Skeletal muscle tissue (tissue), 4 donors: ENCODE data around the gene THSD4. TPM values are rescaled to one million over a fixed set of nuclear protein-coding genes. Genes with fewer than 3 reads are reported as not detected.

ENCODE experiments used
- H3K27ac ChIP-seq: one replicate; pipeline ENCODE4 v1.7.0; 2013; ENCODE audit warnings: mild to moderate bottlenecking, low read depth, low read length, inconsistent platforms
- H3K27me3 ChIP-seq, 3 donors: one replicate each; pipeline ENCODE4 v1.7.0; 2013; ENCODE audit warnings: low read length in 3 of 3; ENCODE audit not compliant: control insufficient read depth in 3 of 3, insufficient read depth in 3 of 3
- H3K36me3 ChIP-seq, 3 donors: one replicate each; pipeline ENCODE4 v1.7.0; 2013; ENCODE audit warnings: low read length in 3 of 3; ENCODE audit not compliant: control insufficient read depth in 3 of 3, insufficient read depth in 3 of 3
- H3K4me1 ChIP-seq, 3 donors: one replicate each; pipeline ENCODE4 v1.7.0; 2013; ENCODE audit warnings: low read length in 3 of 3, mild to moderate bottlenecking in 3 of 3; ENCODE audit not compliant: control insufficient read depth in 3 of 3, insufficient read depth in 3 of 3
- H3K4me3 ChIP-seq, 3 donors: one replicate each; pipeline ENCODE4 v1.7.0; 2013; ENCODE audit warnings: low read length in 3 of 3
- H3K9ac ChIP-seq, 3 donors: one replicate each; pipeline ENCODE4 v1.7.0; 2013; ENCODE audit warnings: low read length in 3 of 3, mild to moderate bottlenecking in 3 of 3, moderate library complexity in 2 of 3, low read depth in 1 of 3
- H3K9me3 ChIP-seq, 3 donors: one replicate each; pipeline ENCODE4 v1.7.0; 2013; ENCODE audit warnings: low read length in 3 of 3; ENCODE audit not compliant: control insufficient read depth in 3 of 3
- total RNA-seq: library from RNA; depleted of rRNA; stranded (reverse); fragments of >200 nt; gene quantifications from one replicate; pipeline ENCODE4 v1.2.3, GENCODE V29; 2014
- donor health status: Osteomylitis.

The THSD4 gene
- total RNA-seq, 1 donor from 2014 or later = 15.7 TPM

DNA sequence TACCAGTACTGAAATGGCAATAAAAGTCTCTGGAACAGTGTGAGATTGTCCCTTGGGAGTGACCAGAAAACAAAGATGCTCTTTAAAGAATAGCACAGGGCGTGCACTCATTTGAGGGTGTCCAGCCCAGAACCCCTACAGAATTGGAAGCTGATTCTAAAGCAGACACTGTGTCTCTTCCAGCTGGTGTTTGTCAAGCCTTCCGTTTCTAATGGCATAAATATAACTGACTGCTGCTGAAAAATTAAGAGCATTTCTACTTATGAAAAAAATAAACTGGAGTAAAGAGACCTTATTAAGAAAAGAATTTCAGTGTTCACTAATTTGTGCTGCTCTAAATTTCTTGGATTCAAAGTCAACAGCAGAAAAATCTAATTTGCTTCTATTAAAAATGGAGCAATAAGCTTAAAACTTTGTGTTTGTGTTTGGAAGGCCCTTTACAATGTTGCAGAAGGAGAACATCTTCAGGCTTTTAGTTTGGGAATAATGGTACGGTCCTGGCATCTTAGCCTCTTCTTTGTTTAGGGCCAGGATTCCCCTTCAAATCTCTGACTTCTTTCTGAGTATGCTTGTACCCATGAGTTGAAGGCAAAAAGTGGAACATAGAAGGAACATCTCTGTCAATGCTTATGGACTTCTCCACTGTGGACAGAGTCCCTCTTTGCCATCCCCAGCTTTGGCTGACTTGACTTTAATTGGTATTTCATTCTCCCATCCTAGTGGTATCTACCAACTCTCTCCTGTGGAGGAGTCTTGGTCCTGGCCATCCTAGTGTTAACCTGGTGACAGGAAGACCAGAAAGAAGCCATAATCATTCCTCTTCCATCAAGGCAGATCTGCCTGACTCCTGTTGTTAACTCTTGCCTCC, 65.9 kb downstream of the THSD4 start:
- no peaks in the 10 kb centered on the region for H3K9me3 ChIP-seq
- no peak overlapping the region for H3K9ac ChIP-seq
- no peak overlapping the region for H3K27ac ChIP-seq
- H3K4me1 ChIP-seq = no peaks in the 10 kb centered on the region
- H3K4me3 ChIP-seq = no peak overlapping the region
- no peaks in the 10 kb centered on the region for H3K36me3 ChIP-seq
- no peaks in the 10 kb centered on the region for H3K27me3 ChIP-seq

DNA sequence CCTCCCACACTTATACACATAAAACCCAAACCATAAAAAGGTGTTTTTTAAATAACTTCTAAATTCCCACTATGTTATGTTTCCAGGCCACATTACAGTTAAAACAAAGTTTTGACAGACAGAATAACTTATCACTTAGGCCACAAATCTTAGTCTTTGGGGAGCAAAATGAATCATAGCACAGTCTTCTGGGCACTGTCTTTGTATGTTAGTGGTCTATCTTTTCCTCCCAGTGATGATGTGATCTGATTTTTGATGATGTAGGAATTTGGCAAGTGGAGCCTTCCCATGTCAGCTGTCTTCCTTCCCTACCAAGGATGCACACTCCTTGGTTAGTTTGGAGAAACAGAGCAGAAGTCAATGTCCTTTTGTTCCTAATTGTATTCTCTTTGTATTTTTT, 67.3 kb downstream of the THSD4 start:
- no peak overlapping the region for H3K9ac ChIP-seq
- H3K9me3 ChIP-seq = no peaks in the 10 kb centered on the region
- H3K36me3 ChIP-seq = no peaks in the 10 kb centered on the region
- H3K4me3 ChIP-seq = no peak overlapping the region
- H3K27ac ChIP-seq = no peak overlapping the region
- no peaks in the 10 kb centered on the region for H3K27me3 ChIP-seq
- H3K4me1 ChIP-seq = no peaks in the 10 kb centered on the region

DNA sequence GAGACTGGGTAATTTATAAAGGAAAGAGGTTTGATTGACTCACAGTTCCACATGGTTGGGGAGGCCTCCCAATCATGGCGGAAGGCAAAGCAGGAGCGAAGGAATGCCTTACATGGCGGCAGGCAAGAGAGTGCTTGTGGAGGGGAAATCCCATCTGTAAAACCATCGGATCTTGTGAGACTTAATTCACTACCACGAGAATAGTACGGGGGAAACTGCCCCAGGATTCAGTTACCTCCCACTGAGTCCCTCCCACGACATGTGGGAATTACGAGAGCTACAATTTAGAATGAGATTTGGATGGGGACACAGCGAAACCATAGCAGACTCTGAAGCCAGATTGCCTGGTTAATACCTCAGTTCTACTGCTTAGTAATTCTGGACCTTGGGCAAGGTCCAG, 67.8 kb downstream of the THSD4 start:
- Histone ChIP-seq H3K4me3 (no peak overlapping the region), H3K4me1 (no peaks in the 10 kb centered on the region), H3K36me3 (no peaks in the 10 kb centered on the region), H3K27ac (no peak overlapping the region), H3K27me3 (no peaks in the 10 kb centered on the region), H3K9me3 (no peaks in the 10 kb centered on the region), H3K9ac (no peak overlapping the region)

DNA sequence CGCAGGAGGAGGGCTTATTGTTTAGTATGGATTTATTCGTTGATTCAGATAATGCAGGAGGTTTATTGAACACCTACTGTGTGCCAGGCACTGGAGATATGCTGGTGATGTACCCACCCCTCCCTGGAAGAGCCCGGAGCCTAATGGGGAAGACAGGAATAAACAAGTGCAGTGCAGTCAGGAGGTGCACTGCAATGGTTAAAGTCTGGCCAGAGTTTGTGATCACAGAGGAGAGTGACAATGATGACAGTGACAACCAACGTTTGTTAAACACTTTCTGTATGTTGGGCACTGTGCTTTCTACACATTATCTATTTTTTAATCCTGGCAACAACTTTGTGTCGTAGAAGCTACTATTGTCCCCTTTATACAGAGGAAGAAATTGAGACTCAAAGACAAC, 70.4 kb downstream of the THSD4 start:
- Histone ChIP-seq H3K27me3 (no peaks in the 10 kb centered on the region), H3K9me3 (no peaks in the 10 kb centered on the region), H3K9ac (no peak overlapping the region), H3K4me1 (no peaks in the 10 kb centered on the region), H3K4me3 (no peak overlapping the region), H3K36me3 (no peaks in the 10 kb centered on the region), H3K27ac (no peak overlapping the region)

DNA sequence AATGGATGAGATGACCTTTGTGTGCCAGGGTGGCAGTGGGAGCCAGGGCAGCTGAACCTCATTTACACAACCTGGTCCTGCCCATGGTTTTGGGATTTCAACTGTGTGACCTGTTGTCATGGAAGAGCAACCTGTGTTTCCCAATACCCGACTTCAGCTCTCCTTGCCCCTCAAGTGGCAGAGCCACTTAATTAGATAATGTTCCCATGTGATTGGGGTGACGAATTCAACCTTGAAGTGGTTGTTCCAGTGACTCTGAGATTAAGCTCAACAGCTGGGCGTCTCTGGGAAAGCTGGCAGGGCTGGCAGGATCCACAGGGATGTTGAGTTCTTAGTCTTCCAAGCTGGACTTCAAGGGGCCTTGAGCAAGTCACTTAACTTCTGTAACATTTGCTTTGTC, 71.0 kb downstream of the THSD4 start:
- no peak overlapping the region for H3K9ac ChIP-seq
- no peaks in the 10 kb centered on the region for H3K4me1 ChIP-seq
- no peaks in the 10 kb centered on the region for H3K9me3 ChIP-seq
- no peaks in the 10 kb centered on the region for H3K27me3 ChIP-seq
- no peaks in the 10 kb centered on the region for H3K36me3 ChIP-seq
- no peak overlapping the region for H3K27ac ChIP-seq
- H3K4me3 ChIP-seq = no peak overlapping the region

DNA sequence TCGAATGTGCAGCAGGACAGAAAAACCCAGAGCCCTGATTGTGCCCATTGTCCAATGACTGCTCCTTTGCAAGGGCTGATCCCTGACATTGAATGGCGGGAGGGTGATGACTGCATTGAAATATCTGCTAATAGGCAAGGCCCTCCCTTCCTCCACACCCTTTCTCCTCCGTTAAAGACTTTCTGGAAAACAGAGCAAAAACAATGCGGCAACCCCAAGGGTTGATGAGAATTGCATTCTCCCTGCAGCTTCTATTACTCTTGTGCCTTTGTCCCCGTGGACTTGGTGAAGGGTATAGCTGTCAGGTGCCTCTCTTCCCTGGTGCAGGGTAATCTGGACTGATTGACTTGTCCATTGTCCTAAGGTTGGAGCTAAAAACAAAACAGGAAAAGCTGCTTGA, 71.8 kb downstream of the THSD4 start:
- Histone ChIP-seq H3K4me3 (no peak overlapping the region), H3K9ac (no peak overlapping the region), H3K9me3 (no peaks in the 10 kb centered on the region), H3K36me3 (no peaks in the 10 kb centered on the region), H3K4me1 (no peaks in the 10 kb centered on the region), H3K27me3 (no peaks in the 10 kb centered on the region), H3K27ac (no peak overlapping the region)

DNA sequence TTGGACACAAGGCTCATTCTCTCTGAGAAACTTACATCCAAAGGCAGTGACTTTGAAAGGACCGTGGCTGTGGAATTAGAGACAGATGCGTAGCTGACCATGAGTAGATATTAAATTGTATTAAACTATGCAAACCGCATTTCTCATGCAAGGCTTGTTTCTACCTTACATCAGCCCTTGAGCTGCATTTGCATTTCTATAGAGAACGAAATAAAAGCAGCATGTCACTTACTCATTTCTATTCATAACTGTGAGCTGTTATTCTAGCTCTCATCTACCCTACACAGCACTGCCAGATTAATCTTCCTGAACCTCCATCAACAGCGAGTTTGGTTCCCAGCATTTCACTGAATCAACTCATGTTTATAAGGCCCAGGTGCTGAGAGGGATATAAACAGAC, 72.3 kb downstream of the THSD4 start:
- H3K27me3 ChIP-seq = no peaks in the 10 kb centered on the region
- H3K4me3 ChIP-seq = no peak overlapping the region
- no peak overlapping the region for H3K27ac ChIP-seq
- H3K9me3 ChIP-seq = no peaks in the 10 kb centered on the region
- no peaks in the 10 kb centered on the region for H3K36me3 ChIP-seq
- no peaks in the 10 kb centered on the region for H3K4me1 ChIP-seq
- no peak overlapping the region for H3K9ac ChIP-seq

DNA sequence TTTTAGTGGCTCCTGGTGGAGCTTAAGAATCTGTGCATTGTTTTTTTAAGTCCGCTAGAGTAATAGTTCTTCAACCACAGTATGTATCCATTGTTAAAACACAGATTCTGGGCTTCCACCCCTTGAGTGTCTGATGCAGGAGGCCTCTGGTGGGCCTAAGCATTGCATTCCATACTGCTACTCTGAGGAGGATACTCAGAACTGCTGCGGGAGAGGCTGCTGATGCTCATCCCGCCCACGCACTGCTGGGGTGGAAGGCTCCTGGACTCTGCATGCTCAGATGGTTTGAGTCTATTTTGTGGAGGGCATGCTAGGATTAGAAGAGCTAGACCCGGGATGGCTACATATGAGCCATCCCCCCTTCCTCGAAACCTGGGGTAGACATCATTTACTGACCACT, 74.4 kb downstream of the THSD4 start:
- Histone ChIP-seq H3K36me3 (no peaks in the 10 kb centered on the region), H3K9me3 (no peaks in the 10 kb centered on the region), H3K9ac (no peak overlapping the region), H3K4me3 (no peak overlapping the region), H3K27ac (no peak overlapping the region), H3K27me3 (no peaks in the 10 kb centered on the region), H3K4me1 (no peaks in the 10 kb centered on the region)

- H3K27ac ChIP-seq = no peak overlapping the region
- no peaks in the 10 kb centered on the region for H3K9me3 ChIP-seq
- no peaks in the 10 kb centered on the region for H3K27me3 ChIP-seq
- H3K4me3 ChIP-seq = no peak overlapping the region
- no peaks in the 10 kb centered on the region for H3K4me1 ChIP-seq
- H3K9ac ChIP-seq = no peak overlapping the region
- H3K36me3 ChIP-seq = no peaks in the 10 kb centered on the region
These were observed 76.0 kb downstream of the THSD4 start for GRCh38 chr15:71191296-71191695.

DNA sequence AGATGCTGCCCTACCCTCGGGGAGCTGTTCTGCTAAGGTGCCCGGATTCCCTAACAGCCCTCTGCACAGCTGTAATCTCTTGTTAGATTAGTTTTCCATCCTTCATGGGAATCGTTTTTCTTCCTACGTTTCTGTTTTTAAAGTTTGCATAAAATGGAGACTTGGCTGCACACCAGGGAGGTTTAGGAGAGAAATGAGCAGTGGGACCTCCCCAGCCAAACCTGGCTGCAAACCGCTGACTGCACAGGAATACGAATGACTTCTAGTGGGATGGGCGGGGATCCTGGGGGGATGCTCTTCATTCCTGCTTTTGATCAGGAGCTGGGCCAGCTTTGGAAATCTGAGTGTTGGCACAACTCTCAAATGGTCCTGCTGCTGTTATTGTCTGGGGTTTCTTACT, 77.5 kb downstream of the THSD4 start:
- Histone ChIP-seq H3K4me3 (no peak overlapping the region), H3K27ac (no peak overlapping the region), H3K36me3 (no peaks in the 10 kb centered on the region), H3K4me1 (no peaks in the 10 kb centered on the region), H3K9me3 (no peaks in the 10 kb centered on the region), H3K27me3 (no peaks in the 10 kb centered on the region), H3K9ac (no peak overlapping the region)
